GM21717 (cell line): ENCODE data around the gene NEDD4L.

Source experiments
- ATAC-seq: cut with Tn5 transposase; IDR thresholded peaks from one replicate; pipeline ENCODE4 v1.9.1; 2021; ENCODE audit warnings: mild to moderate bottlenecking, moderate library complexity; ENCODE audit not compliant: unreplicated experiment

Gene NEDD4L

GRCh38 chr18:58177004-58177717 is 133.1 kb downstream of the NEDD4L start:
- no peak for ATAC-seq

- ATAC-seq: no peak
These were observed 134.0 kb downstream of the NEDD4L start for GRCh38 chr18:58177896-58178470.

- no peak for ATAC-seq
These were observed 134.5 kb downstream of the NEDD4L start for GRCh38 chr18:58178511-58178910.

GRCh38 chr18:58180172-58180571 is 136.1 kb downstream of the NEDD4L start:
- no peak for ATAC-seq

- no peak for ATAC-seq
These were observed 136.8 kb downstream of the NEDD4L start for GRCh38 chr18:58180738-58181353.

- no peak for ATAC-seq
These were observed 138.0 kb downstream of the NEDD4L start for GRCh38 chr18:58181988-58182387.

- no peak for ATAC-seq
These were observed 139.2 kb downstream of the NEDD4L start for GRCh38 chr18:58183226-58183625.

GRCh38 chr18:58186258-58186948 is 142.4 kb downstream of the NEDD4L start:
- no peak for ATAC-seq

GRCh38 chr18:58187674-58188073 is 143.6 kb downstream of the NEDD4L start:
- ATAC-seq: no peak

- no peak for ATAC-seq
These were observed 145.0 kb downstream of the NEDD4L start for GRCh38 chr18:58188996-58189395.

GRCh38 chr18:58190842-58191530 is 147.0 kb downstream of the NEDD4L start:
- no peak for ATAC-seq

GRCh38 chr18:58191626-58192025 is 147.6 kb downstream of the NEDD4L start:
- no peak for ATAC-seq

- ATAC-seq: no peak
These were observed 148.5 kb downstream of the NEDD4L start for GRCh38 chr18:58192519-58192918.

- ATAC-seq: no peak
These were observed 150.0 kb downstream of the NEDD4L start for GRCh38 chr18:58194028-58194427.

- ATAC-seq: no peak
These were observed 151.3 kb downstream of the NEDD4L start for GRCh38 chr18:58195278-58195765.

GRCh38 chr18:58196164-58196563 is 152.1 kb downstream of the NEDD4L start:
- ATAC-seq: no peak

- no peak for ATAC-seq
These were observed 153.2 kb downstream of the NEDD4L start for GRCh38 chr18:58196881-58197872.

- no peak for ATAC-seq
These were observed 157.2 kb downstream of the NEDD4L start for GRCh38 chr18:58201268-58201667.
